Activated CD8-positive, alpha-beta T cell treated with anti-CD3 and anti-CD28 coated beads for 36 hours (primary cell): ENCODE measurements around the gene EIF4G1. TPM values are rescaled to one million over a fixed set of nuclear protein-coding genes. Genes with fewer than 3 reads are reported as not detected.

Experiments
- ATAC-seq: fragments of 200-7000 bp; cut with Tn5 transposase; one replicate; pipeline ENCODE4 v1.10.0; 2021; ENCODE audit warnings: mild to moderate bottlenecking, moderate library complexity
- CTCF ChIA-PET: fragments of 350-600 bp; sonication (Branson Sonifier 250); formaldehyde crosslinking; loops from one replicate; lab custom pipeline; 2021; ENCODE audit warnings: antibody characterized with exemption; lab: Charles Lee
- POLR2A ChIA-PET: fragments of 350-600 bp; sonication (Branson Sonifier 250); formaldehyde crosslinking; loops from one replicate; lab custom pipeline; 2021; ENCODE audit warnings: antibody characterized with exemption; lab: Charles Lee
- DNase-seq: peaks from one replicate; pipeline ENCODE4 v3.0.0-alpha.2; 2020
- H3K27ac Mint-ChIP-seq: one replicate; pipeline ENCODE4 v1.8.0; 2021; ENCODE audit warnings: mild to moderate bottlenecking, mixed read lengths
- H3K27me3 Mint-ChIP-seq: one replicate; pipeline ENCODE4 v1.8.0; 2021; ENCODE audit warnings: mixed read lengths
- H3K36me3 Mint-ChIP-seq: one replicate; pipeline ENCODE4 v1.8.0; 2021; ENCODE audit warnings: low read depth, mixed read lengths
- H3K4me1 Mint-ChIP-seq: one replicate; pipeline ENCODE4 v1.8.0; 2021; ENCODE audit warnings: low read depth, mixed read lengths
- H3K4me3 Mint-ChIP-seq: one replicate; pipeline ENCODE4 v1.8.0; 2021; ENCODE audit warnings: mild to moderate bottlenecking, moderate library complexity, mixed read lengths
- H3K9me3 Mint-ChIP-seq: one replicate; pipeline ENCODE4 v1.8.0; 2021; ENCODE audit warnings: mixed read lengths
- intact Hi-C: fragments of 100-400 bp; cut with micrococcal nuclease; formaldehyde crosslinking; loops from one replicate; pipeline ENCODE4 v1.10.0; 2022
- total RNA-seq, 2 experiments: library from RNA; stranded (reverse); gene quantifications; one replicate each; pipeline ENCODE4 v1.2.3, GENCODE V29; 2021
- TF ChIP-seq, protein P1 (sequence below): fragments of 200-600 bp; IDR thresholded peaks from one replicate; pipeline ENCODE4 v1.8.0; 2022; ENCODE audit warnings: antibody characterized with exemption, mild to moderate bottlenecking

Gene EIF4G1
- total RNA-seq, 2 experiments from 2014 or later: 429 to 437 TPM

DNA sequence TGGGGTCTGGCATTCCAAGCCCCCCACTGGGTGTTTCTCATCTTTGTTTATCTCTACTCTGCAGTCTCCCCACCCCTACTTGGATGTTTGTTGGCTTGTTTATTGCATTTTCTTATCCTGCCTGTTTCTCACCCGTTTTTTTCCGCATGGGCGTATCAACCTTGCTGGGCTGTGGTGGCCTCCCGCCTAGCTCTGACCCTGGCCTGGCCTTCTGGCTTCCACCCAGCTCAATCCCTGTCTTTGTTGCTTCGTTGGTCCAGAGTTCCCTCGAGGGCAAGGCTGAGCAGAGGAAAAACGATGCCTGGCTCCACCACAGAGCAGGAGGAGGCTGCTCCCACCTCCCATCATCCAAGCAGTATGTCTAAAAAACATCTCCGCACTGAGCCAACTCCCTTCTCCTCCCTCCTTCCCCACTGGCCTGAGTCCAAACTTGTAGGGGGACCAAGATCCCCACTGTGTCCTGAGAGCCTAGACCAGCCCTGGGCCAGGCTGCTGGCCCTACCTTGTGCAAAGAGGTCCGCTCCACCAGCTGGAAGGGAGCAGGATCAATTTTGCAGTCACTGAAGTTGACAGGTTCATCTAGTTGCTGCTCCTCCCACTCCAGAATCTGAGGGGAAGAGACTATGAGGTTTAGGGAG lies 37.2 kb downstream of the EIF4G1 start:
- Mint-ChIP-seq H3K4me1 (peaks cover 4% of the 10 kb centered on the region), H3K4me3 (no peak overlapping the region), H3K27me3 (no peaks in the 10 kb centered on the region), H3K9me3 (no peaks in the 10 kb centered on the region), H3K27ac (no peak overlapping the region), H3K36me3 (no peaks in the 10 kb centered on the region)
- intact Hi-C loops: no loop called here
- POLR2A ChIA-PET: interaction anchor here (2.1 kb wide), 1 partner anchor 10 kb away, joined by 11 read pairs; the partner anchor contains the start of genes CLCN2 and POLR2H
- TF ChIP-seq, protein P1, sequence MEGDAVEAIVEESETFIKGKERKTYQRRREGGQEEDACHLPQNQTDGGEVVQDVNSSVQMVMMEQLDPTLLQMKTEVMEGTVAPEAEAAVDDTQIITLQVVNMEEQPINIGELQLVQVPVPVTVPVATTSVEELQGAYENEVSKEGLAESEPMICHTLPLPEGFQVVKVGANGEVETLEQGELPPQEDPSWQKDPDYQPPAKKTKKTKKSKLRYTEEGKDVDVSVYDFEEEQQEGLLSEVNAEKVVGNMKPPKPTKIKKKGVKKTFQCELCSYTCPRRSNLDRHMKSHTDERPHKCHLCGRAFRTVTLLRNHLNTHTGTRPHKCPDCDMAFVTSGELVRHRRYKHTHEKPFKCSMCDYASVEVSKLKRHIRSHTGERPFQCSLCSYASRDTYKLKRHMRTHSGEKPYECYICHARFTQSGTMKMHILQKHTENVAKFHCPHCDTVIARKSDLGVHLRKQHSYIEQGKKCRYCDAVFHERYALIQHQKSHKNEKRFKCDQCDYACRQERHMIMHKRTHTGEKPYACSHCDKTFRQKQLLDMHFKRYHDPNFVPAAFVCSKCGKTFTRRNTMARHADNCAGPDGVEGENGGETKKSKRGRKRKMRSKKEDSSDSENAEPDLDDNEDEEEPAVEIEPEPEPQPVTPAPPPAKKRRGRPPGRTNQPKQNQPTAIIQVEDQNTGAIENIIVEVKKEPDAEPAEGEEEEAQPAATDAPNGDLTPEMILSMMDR: no peak
- DNase-seq (no peak), ATAC-seq (no peak)
- CTCF ChIA-PET: interaction anchor here (2.0 kb wide), 1 partner anchor 20 kb away, joined by 6 read pairs; no protein-coding TSS in a partner anchor

DNA sequence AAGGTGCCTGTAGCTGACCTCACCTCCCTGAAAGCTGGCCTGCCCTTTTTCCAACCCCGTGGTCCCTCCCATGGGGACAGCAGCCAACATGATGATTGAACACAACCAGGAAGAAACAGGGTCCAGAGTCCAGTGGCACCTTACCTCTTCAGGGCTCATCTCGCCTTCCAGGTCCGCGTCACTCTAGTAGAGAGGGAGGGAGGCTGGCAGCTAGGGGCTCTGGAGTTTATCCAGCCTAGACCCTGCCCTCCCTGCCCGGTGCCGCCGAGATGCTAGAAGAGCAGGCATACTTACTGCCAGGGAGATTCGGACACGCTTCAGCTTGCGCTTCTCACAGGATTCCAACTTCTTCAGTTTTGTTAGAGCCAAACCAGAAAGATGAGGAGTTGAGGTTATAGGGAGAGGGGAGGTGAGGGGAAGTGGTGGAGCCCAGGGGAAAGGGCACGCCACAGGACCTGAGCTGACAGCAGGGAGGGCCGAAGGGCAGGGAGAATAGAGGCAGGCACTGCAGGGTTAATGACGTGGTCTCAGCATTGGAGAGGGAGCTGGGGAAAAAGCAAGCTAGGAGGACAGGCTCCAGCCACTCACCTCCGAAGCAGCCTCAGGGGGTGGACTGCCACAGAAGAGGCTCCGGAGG lies 37.9 kb downstream of the EIF4G1 start:
- intact Hi-C loops: no loop called here
- Mint-ChIP-seq H3K27ac (no peak overlapping the region), H3K4me3 (no peak overlapping the region), H3K4me1 (peaks cover 4% of the 10 kb centered on the region), H3K36me3 (no peaks in the 10 kb centered on the region), H3K9me3 (no peaks in the 10 kb centered on the region), H3K27me3 (no peaks in the 10 kb centered on the region)
- TF ChIP-seq, protein P1: no peak
- DNase-seq (no peak), ATAC-seq (no peak)
- ChIA-PET CTCF (interaction anchor here (2.0 kb wide), 1 partner anchor 20 kb away, joined by 6 read pairs; no protein-coding TSS in a partner anchor), POLR2A (interaction anchor here (2.1 kb wide), 1 partner anchor 9 kb away, joined by 11 read pairs; the partner anchor contains the start of genes CLCN2 and POLR2H)

DNA sequence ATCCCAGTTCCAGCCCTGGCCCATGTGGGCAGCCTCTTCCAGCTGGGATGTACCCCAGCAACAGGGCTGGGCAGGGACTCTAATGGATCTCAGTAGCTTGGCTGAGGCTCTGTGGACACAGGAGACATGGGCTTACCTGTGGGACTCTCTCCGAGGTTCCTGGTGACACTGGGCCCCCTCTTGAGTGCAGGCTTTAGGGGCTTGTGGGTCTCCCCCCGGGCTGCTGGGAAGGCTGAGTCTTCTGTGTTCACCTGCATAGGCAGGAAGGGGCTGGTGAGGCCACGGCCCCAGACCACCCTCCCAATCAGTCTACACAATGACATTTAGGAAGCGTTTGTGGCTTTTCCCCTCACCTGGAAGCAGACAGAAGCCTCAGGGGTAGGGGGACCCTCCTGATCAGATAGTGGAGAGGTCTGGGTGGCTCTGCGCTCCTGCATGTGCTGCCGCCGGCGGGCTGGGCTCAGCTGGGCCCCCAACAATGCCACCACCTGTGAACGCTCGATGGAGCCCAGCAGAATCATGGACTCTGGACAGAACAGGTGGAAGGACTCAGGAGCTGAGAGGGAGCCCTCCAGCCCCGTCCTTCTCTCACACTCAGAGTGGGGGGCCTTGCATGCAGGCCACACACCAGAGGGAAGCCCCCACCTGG lies 38.6 kb downstream of the EIF4G1 start:
- H3K27me3 Mint-ChIP-seq: no peaks in the 10 kb centered on the region
- H3K36me3 Mint-ChIP-seq: no peaks in the 10 kb centered on the region
- no peak overlapping the region for H3K27ac Mint-ChIP-seq
- TF ChIP-seq, protein P1: no peak
- no peak for ATAC-seq
- H3K9me3 Mint-ChIP-seq: no peaks in the 10 kb centered on the region
- DNase-seq: no peak
- intact Hi-C loops: no loop called here
- POLR2A ChIA-PET: interaction anchor here (1.3 to 2.0 kb wide), 2 partner anchors 14 to 161 kb away, joined by 3 to 8 read pairs; no protein-coding TSS in a partner anchor
- CTCF ChIA-PET: interaction anchor here (0.9 to 3.1 kb wide), 14 partner anchors 7 to 195 kb away, joined by 3 to 25 read pairs (median 5); partner anchors contain the start of gene FAM131A
- H3K4me3 Mint-ChIP-seq: no peak overlapping the region
- H3K4me1 Mint-ChIP-seq: peaks cover 4% of the 10 kb centered on the region

GRCh38 chr3:184353546-184353941 lies 39.1 kb downstream of the EIF4G1 start:
- TF ChIP-seq, protein P1: no peak
- ChIA-PET CTCF (interaction anchor here (0.6 to 3.1 kb wide), 19 partner anchors 8 to 195 kb away, joined by 3 to 25 read pairs (median 4); partner anchors contain the start of gene FAM131A), POLR2A (interaction anchor here (0.8 to 2.0 kb wide), 4 partner anchors 15 to 160 kb away, joined by 3 to 8 read pairs (median 4); partner anchors contain the start of gene FAM131A)
- intact Hi-C loops: no loop called here
- DNase-seq (no peak), ATAC-seq (no peak)
- no peaks in the 10 kb centered on the region for H3K9me3 Mint-ChIP-seq
- peaks cover 4% of the 10 kb centered on the region for H3K4me1 Mint-ChIP-seq
- H3K4me3 Mint-ChIP-seq: no peak overlapping the region
- H3K36me3 Mint-ChIP-seq: no peaks in the 10 kb centered on the region
- H3K27ac Mint-ChIP-seq: no peak overlapping the region
- H3K27me3 Mint-ChIP-seq: no peaks in the 10 kb centered on the region
